NCI-H2029 (cell line): ENCODE data around the gene CYP46A1.

Source experiments
- DNase-seq: peaks from one replicate; lab custom pipeline; 2025; lab: John Stamatoyannopoulos, UW

The CYP46A1 gene

DNA sequence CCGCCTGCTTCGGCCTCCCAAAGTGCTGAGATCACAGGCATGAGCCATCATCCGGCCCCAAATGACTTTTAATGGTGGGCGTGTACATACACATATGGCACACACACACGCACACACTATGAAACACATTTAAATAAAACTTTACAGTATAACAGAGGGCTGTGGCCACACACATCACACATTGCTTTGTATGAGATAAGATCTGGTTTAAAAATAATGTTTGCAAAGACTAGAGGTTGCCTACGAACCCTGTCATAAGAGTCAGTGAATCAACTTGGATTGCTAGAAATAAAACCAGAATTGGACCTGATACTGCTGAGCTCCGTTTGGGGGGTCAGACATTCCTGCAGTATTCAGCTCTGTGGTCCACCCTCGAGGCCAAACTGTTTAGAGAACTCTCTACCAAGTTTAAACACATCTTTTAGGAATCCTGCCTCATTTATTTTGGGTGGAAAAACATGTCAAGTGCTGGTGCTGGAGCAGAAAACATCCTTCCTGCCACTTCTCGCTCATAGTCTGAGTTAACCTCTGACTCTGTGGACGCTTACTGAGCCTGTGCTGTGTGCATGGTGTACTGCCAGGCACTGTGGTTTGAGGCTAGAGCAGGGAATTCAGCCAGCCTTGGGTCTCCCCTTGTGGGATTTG is 61.3 kb downstream of the CYP46A1 start:
- no peak for DNase-seq

- no peak for DNase-seq
Observed at GRCh38 chr14:99747167-99747566, 63.1 kb downstream of the CYP46A1 start.

GRCh38 chr14:99747582-99748330 is 63.7 kb downstream of the CYP46A1 start:
- no peak for DNase-seq

DNA sequence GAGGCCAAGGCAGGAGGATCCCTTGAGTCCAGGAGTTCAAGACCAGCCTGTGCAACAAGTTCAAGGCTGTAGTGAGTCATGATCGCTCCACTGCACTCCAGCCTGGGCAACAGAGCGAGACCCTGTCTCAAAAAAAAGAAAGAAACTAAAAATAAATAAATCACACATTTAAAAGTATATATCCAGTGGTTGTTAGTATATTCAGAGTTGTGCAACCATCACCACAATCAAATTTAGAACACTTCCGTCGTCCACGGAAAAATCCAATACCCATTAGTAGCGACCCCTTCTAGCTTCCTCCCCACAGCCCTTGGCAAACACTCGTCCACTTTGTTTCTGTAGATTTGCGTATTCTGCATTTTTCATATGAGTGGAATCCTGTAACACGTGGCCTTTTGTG is 64.4 kb downstream of the CYP46A1 start:
- no peak for DNase-seq

GRCh38 chr14:99749142-99749541 is 65.0 kb downstream of the CYP46A1 start:
- no peak for DNase-seq

- DNase-seq: no peak
Observed at GRCh38 chr14:99749763-99750715, 65.9 kb downstream of the CYP46A1 start.

DNA sequence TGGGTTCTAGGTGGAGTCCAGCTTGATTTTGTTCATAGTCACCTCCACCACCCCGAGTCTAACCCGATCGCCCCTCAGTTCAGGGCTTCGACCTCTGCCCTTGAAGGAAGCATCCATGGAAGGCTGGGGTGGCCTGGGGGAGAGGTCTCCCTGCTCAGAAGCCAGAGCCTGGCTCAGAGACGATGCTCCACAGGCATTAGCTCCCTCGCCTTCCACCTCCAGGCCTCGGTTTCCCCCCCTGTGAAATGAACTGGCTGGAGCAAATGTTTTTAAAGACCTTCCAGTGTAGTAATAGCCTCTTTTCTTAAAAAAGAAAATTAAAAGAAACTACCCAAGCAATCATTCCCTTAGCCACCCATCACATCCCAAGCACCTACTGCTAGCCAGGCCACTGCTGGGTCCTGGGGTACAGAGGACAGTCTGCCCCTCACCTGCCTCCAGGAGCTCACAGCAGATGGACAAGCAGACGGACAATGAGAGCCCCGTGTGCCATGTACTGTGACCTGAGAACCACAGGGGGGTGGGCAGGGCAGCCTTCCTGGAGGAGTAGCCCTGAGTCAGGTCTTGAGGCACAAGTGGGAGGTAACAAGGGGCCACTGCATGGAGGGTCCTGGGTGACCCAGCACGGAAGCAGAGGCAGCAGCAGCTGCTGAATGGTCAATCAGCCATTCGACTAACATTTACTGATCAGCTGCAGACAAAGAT is 66.8 kb downstream of the CYP46A1 start:
- DNase-seq: no peak

DNA sequence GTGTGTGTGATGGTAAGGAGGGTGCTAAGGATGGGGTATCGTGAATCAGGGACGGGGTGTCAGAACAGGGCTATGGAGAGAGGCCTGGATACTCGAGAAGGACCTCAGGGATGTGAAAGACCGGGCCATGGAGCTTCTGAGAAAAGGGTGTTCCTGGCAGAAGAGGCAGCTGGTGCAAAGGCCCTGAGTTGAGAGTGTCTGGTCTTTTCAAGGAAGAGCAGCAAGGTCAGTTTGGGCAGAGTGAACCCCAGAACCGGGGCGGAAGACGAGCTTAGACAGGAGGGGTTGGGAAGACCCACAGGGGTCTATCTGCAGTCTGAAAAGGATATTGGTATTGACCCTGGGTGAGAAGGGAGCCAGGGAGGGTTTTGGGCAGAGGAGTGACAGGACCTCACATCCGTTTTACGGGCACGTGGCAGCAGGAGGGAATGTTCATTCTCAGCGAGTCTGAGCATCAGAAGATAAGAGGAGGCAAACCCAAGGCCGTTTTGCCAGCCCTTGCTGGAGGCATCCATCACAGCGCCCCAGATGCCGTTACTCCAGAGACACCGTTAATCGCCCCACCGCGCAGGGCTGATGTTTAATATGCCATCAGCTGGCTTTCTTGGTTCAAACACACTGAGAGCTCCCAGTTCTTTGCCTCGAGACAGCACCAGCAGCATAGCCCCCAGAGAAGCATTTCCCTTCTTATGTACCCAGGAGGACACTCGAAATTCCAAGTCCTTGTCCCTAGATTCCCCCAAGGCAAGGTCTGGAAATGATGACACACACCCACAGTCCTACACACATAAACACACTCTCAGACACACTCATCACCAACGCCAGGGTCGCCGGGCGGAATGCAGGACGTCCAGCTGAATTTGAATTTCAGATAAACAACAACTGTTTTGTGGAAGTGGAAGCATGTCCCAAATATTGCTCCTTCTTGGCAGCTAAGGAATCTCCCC is 67.7 kb downstream of the CYP46A1 start:
- no peak for DNase-seq

DNA sequence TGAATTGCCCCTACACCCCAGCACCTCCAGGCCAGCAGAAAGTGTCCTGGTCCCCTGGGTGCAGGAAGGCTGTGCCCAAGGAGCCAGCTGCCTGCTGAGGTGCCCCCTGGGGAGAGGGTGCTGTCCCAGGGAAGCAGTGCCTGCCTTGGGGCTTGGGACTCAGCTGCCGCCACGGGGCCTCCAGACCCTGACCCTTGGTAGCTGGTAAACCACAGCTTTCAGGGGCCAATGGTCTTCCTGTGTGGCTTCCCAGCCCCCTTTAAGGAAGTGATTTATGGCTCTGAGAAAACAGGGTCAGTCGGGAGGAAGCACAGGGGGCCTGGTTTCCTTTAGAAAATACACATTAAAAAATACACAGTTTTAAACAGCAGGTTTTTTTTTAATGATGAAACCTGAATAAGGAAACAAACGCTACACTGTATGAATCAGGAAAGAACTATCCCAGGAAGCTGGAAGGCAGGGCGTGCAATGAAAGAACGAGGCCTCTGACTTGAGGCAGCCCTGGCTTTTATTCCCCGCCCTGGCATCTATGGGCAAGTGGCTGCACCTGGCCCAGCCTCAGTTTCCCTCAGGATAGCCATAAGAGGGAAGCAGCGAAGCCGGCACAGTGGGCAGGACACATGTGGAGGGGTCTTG is 68.5 kb downstream of the CYP46A1 start:
- no peak for DNase-seq

DNA sequence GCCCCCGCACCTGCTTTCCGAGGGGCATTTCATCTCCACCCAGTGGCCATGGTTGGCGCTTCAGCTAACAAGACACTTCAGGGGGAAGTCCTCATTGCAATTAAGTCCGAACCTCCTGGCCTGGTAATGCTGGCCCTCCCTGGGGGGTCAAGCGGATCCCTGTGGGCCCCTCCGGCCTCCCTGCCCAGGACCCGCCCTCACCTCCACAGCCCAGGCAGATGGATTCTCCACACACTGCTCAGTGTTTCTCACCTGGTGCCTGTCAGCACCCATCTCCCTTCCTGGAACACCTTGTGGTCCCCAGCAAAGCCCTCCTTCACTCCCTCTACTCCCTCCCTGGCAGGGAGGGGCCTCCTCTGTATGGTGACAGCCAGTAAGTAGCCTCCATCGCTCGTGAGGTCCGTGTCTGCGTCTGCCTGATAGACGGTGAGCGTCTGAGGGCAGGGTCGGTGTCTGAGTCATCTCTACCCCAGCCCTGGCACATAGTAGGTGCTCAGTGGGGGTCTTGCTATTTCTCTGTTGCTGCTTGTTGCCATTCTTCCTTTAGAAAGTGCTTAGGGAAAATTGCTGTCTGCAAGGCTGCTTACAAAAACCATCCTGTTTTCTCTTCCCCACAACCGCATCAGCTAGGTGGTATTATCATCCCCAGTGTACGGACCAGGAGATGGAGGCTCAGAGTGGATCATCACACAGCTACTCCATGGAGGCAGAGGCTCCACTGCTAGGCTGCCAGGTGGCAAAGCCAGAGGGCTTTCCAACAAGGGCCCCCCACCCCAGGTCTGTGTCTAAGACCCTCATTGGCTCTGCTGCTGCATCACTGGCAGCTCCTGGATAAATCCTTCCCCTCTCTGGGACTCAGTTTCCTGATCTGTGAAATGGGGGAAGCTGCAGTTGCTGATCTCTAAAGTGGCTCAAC is 69.4 kb downstream of the CYP46A1 start:
- DNase-seq: no peak

DNA sequence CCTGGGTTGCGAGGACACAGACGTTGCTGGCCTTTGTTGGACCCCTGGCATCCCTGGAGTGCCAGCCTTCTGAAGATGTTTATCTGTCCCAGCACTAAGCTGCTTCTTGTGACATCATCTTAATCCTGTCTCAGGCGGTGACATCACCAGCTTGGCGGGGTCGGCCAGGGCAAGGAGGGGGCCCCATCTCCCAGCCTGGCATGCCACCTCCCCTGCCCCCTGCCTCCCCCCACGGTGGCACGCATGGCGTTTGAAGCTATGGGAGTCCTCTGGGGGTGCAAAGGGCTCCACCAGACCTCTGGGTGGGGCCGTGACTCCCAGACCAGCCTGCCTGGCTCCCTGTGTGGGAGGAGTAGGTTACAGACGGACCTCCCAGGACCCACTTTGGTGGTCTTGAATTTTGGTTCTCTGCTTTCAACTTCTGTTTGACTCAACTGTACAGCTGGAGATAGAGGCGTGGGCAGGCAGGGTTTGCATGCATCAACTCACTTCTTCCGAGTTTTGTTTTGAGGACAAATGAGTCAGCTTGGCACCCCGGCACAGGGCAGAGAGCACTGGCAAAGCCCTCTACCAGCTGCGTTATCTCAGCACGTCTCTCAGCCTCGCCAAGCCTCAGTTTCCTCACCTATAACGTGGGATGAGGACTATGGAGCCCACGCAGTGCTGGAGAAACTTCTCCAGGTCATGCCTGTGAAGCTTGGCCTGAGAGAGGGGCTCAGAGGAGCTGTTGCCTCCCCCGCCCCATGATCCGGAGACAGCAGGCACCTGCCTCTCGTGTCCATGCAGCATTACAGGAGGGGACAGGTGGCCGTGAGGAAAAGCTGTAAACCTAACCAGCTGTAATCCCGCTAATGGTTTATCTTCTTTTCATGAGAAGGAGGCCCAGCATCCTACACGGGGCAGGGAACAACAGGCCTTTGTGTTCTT is 70.3 kb downstream of the CYP46A1 start:
- DNase-seq: no peak

DNA sequence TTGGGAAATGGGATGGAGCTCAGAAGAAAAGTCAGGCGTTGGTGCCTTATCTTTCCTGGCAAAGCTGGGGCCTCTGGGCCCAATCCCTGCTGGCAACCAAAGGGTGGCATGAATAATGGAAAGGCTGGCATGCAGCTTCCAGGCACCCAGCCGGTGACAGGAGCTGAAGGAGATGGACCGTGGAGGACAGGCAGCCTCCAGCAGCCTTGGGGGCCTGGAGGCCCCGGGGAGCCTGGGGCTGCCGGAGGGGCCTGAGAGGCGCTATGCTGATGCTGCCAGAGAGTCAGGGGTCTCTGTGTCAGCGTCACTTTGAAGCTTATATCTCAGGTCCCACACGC is 70.9 kb downstream of the CYP46A1 start:
- DNase-seq: no peak

DNA sequence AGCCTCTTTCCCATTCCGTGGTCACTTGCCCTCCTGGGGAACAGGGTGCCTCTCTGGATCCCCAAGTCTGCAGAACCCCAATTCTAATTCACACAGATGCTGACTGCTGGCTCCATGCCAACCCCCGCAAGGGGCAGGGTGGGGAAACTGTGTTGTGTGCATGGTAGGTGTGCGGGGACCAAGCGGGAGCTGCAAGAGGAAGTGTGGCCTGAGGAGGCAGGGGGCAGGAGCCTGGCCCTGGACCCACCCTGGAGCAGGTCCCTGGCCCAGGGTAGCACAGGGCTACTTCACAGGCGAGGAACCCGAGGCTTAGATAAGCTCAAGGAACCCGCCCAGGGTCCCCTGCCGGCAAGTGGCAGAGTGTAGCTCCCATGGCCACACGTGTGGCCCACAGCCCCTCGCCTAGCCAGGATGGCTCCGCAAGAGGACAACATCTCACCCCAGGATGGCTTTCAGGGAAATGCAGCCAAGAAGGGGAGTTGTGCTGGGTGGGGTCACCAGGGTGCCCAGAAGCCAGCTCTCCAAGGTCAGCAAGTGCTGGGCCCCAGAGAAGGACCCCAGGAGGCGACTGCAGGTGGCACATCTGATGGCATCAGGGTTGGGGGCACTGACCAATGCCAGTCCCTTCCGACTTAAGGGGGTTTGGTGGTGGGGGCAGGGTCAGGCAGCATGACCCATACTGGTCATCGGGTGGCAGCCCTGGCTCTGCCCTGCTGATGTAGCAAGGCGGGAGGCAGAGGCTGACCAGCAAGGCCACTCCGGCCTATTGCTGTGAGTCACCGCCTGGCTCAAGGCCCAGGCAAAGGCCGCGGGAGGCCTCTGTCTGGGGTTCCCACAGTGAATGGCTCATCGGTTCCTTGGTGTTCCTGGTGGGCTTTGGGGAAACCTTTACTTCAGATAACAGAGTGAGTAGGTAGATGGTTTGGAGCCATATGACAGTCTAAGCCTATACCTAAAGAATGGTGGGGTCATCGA is 71.8 kb downstream of the CYP46A1 start:
- no peak for DNase-seq

- no peak for DNase-seq
Observed at GRCh38 chr14:99756796-99757195, 72.7 kb downstream of the CYP46A1 start.

DNA sequence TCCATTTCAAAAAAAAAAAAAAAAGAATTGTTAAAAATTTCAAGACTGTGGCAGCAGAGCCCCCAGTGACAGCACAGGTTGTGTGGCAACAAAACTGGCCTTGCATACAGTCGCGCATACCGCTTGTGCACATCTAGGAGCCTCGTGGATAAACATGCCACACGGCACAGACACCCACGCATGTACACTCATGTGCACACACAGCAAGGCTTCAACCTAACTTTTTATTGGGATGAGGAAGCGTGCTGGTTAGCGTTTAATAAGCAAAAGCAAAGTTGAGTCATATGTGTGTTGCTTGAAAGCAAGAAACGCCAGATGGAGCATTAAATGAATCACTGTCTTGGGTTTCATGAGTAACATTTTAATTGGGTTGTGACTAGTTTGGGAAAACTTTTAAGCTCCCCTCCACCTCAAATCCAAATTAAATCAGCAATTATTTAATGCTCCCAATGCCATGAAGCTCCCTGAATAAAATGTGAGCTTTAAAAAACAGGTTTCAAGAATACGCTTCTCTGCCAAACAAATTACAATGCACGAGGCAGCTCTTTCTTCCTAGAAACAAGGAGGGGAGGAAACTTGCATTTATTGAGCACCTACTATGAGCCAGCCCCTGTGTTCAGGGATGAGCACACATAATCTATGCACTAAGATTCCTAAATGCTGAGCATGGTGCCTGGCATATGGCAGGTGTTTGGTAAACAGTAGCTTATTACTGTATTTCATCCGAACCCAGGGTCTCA is 73.4 kb downstream of the CYP46A1 start:
- DNase-seq: no peak

GRCh38 chr14:99758121-99758821 is 74.2 kb downstream of the CYP46A1 start:
- no peak for DNase-seq
